DMS 273 (cell line): ENCODE data around the gene LCP2.

Experiments
- DNase-seq: peaks from one replicate; lab custom pipeline; 2025; ENCODE audit not compliant: unreplicated experiment; lab: John Stamatoyannopoulos, UW

The LCP2 gene

DNA sequence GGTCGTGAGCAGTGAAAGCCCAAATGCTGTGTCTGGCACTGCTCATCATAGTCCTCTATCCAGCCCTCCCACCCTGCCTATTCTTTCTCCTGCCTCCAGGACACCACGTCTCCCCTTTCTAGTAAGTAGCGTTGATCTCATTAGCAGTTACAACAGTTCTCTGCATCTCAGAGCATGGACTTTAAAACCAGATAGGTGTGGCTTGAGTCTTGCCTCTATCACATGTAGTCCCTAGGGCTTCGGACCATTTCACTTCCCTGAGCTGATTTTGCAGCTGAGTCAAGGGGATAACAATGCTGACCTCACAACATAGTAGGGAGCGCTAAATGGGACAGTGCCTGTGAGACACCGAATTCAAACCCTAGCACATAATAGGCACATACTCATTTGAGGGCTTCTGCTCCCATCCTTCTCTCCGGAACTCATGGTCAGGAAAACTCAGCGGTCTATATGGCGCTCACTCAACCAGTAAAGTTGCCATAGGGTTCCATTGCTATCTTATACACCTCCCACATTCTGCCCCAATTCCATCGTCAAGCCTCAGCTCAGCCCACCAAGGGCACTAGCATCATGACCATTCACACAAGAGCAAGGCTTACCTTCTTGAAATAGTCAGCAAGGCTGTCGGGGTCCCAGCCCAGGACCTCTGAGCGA is 515 bp downstream of the LCP2 start:
- DNase-seq: no peak

DNA sequence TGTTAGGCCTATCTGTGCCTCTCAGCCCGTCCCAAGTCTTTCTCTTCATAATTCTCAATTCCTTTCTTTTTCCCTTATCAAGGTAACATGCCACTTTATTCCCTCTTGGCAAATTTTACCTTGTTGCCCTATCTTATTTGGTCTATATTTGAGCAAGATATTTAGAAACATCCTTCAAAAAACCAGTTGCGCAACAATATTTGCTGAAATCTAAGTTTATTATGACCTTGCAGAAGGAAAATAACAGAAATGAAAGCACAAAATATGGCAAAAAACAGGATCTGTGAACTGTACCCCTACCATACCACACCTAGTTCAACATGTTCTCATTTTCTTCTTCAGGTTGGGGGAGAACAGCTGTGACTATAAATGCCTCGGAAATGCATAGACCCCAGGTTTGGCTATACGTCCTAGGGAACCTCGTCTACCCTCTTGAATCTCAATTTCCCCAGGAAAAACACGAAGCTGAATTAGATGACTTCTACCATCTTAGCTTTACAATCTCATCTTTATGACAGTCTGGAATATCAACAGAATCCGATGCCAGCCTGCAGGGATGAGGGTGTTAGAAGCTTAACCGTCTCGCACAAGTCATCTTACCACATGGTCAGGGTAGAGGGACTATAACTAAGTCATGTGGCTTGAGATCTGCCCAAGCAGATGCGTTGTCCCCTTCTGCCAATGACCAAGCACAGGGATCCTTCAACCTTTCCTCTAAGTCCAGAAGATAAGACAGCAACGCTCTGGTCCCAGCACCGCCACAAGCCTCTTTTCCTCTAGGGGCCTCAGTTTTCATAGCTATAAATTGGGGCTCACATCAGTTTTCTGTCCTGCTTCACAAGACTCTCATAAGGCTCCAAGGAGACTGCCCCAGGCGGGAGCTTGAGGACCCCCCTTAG is 1.3 kb downstream of the LCP2 start:
- DNase-seq: no peak

DNA sequence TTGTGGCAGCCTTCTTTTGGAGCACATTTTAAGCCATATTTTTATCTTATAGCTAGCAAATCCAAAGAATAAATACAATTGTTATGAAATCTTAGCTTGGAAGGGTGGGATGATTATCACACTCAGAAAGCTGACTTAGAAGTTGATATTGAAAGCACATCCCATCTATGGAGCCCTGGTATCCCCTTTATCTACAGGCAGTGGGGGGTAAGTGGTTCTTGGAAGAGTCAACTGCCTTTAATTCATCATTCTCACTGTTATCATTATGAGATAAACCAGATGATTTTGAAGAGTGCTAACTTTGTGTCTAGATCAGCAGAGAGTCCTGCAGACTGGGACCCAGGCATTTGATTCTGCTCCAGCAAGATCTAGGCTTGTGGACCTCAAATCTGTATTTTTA is 3.0 kb downstream of the LCP2 start:
- DNase-seq: no peak

DNA sequence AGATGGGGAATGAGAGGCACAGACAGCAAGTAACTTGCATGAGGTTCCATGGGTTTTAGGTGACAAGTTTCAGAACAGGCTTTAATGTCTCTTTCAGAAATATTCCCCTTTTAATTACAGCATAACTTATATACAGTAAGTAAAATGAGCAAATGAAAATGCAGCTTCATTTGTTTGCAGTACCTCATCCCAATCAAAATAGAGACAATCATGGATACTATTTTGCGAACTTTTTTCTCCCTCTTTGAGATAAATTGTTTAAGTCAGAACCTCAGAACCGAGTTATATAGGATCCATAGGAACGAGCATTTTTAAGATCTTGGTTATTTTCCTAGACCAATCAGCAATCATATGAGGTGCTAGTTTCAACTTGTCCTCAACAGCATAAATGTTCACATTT is 3.5 kb downstream of the LCP2 start:
- no peak for DNase-seq

DNA sequence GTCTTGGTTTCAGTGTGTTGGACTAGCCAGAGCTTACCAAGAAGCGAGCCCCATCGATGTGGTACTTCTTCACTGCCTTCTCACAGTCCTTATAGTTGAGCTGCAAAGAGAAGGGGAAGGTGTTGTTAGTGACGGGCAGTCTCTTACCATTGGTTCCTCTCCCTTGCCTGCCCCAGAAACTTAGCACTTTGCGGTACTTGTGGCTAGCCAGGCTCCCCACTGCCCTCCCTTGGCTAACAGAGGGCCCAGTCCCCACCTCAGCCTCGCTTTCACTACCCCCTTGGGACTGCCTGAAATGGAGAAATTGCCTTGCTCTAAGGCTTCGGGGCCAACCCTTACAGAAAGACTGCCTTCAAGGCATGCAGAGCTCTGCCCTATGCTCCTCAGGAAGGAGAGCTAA is 4.3 kb downstream of the LCP2 start:
- DNase-seq: no peak

DNA sequence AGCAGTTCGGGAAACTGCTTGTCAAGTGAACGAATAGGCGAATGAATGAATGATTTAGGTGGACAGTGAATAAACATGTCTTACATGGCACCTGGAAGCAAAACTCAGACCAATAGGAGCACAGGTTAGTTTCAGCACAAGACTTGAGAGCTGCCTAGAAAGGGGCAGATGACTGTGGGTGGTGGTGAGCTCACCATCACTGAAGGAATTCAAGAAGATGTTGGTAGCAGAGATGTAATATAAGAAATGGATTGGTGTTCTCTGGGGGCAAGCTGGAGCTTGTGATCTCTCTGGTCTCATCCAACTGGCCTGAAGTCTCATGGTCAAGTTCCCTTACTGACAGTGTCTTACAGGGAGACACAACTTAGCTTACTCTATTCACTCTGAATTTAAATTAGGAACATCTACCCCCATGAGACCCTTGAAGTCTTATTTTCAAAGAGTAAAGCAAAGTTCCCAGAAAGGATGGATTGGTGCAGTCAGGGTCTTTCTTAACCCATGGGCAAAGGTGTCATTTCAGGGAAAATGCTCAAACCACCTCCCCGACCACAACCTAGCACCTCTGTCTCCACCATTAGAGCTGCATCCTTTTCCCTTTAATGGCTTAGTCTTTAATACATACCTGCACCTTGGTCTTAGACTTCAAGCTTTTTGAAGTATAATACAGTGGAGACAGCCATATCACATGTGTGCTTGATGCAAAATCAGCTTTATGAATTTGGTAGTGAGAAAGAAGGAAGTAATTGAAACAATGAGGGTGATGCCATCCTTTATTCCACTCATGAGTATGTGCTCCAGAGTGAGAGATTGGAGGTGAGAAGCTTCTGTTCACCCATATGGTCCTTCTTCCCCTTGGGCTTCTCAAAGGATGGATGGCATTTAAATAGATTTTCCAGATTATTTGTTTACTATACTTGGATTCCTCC is 5.1 kb downstream of the LCP2 start:
- no peak for DNase-seq

DNA sequence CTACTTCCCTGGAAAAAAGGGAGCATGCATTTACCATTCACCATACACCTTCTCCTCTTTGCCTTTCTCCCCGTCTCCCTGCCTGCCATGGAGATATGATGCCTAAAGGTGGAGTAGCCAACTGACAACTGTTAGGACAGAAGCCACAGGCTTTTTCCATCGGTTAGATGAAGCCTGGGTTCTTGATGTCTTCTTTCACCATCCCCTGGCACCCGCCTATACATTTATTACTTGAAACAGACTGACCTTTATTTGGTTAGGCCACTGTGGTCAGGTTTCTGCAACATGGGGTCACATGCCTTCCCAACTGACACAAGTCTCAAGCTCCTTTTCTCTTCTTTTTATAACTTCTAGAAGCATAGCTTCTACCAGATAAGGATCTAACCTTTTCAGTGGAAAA is 7.1 kb downstream of the LCP2 start:
- DNase-seq: no peak

DNA sequence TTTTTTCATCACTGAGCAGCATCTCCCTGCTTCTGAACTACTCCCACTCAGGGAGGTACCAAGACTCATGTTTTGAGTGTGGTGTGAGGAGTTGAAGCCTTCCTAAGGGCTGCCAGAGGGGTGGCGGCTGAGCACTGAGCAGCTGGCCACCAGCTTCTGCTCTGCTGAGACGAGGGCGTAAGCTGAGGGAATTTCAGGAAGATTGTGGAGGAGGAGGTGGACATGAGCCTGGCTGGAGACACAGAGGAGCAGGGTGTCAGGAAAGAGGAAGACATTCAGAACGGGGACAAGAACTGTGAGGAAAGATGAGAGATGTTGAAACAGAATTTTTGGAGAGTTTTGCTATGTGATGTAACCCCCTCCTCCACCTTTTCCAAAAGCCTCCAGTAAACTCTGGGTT is 7.8 kb downstream of the LCP2 start:
- DNase-seq: no peak

DNA sequence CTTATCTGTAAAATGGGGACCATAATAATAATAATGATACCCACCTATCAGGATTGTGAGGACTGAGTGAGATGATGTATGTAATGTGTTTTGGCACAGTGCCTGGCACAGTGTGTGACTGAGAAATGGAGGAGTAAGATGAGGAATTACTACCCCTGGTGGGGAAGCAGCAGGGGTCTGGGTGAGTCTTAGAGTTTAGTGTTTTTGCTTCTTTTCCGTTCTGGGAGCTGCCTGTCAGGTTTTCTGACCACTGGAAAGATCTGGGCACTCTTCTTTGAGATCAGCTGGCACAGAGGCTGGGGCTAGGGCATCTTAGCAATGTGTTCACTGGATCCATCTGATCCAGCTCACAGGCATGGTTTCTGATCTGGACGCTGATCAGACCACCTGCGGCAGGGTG is 8.5 kb downstream of the LCP2 start:
- no peak for DNase-seq

DNA sequence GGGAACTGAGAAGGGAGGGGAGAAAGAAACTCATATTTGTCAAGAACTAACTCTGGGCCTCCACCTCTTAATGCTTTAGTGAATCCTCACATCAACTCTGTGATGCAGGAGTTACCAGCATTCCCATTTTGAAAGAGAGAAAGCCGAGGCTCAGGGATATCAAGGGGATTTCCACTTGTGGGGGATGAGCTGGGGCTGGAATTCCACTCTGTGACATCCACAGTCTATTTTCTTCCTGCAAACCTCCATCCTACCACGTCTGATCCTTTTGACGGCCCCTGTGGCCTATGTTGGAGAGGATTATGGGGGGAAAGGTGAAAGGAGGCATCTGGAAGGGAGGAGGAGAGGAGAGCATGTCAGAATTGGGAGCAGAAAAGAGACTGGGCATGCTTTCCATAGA is 9.0 kb downstream of the LCP2 start:
- DNase-seq: no peak

DNA sequence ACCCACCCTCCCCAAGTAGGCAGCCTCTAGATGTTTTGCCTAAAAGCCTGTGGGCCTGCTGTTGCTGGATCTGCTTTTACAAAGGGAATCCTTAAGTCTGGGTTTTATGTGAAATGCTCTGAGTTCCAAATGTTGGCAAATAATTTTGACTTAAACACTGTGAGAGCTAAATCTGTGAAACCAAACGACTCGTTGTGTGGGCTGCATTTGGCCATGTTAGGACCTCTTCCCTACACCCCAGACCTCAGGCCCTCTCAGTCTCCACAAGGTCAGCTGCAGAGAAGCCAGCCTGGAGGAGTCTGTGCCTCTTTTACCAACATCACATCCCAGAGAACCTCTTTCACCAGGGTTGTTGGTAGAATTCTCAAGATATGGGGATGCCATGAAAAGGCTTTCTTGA is 9.4 kb downstream of the LCP2 start:
- no peak for DNase-seq

DNA sequence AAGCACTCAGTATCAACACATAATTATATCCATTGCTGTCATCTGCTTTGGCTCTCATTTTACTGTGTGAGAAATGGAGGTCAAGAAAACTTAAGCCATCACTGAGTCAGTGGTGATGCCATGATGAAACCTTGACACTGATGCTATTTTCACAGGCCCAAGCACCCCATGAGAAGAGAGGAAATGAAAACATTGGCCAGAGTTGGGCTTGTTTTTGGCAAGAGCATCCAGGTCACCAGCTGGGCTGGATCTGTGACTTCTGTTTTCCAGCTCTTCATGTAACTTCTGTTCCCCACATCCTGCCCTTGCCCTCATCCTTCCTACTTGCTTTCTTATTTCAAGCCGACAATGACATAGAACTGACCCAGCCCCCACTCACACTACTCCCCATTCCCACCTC is 10.0 kb downstream of the LCP2 start:
- DNase-seq: no peak

DNA sequence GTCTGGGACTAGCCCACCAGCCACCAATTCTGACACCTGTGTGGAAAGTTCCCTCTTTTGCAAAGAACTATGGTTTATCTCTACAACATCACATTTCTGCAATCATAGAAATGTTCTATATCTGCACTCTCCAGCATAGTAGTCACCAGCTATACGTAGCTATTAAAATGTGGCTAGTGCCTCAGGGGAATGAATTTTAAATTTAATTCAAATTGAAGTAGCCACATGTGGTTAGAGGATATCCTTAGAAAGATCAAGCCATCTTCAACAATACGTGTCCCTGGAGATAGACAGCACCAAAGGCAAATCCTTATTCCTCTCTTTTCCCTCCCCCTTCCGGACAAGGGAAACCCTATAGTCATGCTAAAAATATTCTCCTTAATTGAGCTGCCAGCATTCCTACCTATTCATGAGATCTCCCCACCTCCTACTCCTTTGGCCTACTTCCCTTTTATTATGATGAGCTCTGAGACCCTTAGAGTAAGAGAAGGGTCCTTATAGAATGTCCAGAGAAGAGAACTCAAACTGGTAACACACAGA is 11.1 kb downstream of the LCP2 start:
- no peak for DNase-seq

DNA sequence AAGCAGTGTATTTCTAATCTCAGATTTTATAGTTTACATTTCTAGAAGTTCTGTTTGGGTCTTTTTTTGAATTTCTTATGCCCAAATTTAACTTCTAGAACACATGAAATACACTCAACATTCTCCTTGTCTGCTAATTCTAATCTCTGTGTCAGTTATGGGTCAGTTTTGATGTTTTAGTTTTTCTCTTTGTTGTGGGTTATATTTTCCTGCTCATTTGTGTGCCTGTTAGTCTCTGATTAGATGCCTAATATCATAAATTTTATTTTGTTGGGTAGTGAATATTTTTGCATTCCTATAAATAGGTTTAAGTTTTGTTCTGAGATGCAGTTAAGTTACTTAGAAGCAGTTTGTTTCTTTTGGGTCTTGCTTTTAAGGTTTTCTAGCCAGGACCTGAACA is 12.4 kb downstream of the LCP2 start:
- no peak for DNase-seq

DNA sequence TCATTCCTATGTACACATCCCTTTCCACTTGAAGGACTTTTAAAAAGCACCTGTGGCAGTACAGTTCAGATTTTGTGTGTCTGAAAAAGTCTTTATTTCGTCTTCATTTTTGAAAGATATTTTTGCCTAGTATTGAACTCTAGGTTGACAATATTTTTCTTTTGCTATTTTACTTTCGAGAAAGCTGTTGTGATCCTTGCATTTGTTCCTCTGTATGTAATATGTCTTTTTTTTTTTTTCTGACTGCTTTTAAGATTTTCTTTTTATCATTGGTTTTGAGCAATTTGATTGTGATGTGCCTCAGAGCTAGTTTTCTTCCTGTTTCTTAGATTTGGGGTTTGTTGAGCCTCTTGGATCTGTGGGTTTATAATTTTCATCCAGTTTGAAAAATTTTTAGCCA is 13.3 kb downstream of the LCP2 start:
- DNase-seq: no peak

DNA sequence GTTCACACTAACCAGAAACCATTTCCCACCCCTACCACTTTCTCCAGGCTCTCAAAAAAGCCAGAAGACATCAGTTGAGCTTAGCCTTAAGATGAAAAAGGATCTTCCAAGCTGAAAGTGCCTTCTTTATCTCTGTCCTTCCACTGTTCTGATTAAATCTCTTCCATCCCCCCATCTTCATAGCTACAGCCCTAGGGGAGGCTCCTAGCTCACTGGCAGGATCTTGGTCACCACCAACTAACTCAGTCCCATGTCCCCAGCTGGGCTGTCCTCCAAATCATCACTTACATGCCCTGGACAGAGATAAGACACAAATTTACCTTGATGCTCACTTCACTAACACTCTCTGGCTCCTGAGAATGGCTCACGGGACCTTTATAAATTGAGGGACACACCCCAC is 14.3 kb downstream of the LCP2 start:
- no peak for DNase-seq

DNA sequence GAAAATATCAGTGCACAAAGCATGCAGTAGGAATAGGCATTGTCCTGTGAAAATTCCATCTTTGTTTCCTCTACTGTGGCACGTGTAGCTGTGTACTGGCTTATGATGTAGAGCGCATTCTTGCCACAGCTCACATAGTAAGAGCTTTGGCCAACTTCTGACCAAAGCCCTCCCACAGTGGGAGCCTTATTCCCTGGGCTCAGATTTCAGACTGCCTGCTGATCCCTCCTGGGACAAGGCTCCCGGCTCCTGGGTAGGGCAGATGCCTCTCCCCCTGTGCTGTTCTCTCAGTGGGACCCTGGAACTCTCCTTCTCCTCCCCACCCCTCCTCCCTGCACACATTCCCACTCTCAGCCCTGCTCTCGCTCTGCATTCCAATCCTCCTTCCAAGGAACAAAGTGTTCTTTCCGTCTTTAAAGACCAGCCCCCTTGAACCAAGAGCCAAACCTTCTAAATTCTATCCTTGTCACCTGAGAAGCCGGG is 17.5 kb downstream of the LCP2 start:
- DNase-seq: no peak

DNA sequence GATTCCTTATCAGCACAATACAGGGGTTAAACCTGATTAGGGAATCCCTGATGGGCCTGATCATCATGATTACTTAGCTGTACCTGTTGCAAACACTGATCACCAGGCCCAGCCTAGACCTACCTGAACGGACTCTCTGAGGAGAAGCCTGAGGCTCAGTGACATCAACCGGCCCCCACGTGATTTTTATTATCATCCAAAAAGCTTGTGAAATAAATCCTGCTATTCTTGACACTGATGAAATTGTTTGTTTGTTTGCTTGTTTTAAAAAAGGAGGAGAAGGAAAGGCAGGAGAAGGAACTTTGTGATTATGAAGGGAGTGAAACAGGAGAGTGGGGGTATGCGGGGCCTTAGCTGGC is 18.1 kb downstream of the LCP2 start:
- no peak for DNase-seq

DNA sequence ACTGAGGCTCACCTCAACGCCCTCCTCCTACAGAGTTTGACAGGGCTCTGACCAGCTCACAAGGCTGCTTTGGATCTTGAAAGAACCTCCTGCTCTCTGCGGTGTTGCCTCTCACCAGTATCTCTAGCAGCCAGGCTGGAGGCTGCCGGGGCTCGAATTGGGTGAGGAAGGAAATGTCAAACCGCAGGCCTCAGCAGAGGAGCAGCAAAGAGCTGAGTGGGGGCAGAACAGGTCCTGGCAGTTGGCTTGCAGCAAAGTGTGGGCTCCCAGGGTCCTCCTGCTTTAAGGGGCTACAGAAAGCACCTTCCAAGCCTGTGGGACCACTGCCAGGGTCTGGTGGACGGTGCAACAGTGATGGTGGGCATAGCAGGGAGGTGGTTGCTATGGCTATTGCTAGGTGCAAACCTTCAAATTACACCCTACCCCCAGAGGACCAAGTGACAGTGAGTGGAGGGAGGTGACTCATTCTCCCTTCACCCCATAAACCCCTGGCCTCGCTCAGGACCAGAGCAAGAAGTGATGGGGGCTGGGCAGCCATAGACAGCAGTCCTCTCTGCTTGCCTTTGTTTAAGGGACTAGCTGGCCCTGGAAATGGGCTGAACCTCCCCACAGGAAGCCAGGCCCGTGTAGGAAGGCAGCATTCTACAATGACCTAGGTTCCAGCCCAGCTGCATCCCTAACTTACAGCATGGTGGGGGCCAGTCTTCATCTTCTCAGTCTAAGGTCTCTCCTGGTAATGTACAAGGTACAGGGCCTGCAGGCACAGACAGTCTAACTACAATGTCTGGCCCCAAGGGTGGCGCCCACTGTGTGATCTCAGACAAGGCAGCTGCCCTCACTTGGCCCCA is 18.7 kb downstream of the LCP2 start:
- no peak for DNase-seq

DNA sequence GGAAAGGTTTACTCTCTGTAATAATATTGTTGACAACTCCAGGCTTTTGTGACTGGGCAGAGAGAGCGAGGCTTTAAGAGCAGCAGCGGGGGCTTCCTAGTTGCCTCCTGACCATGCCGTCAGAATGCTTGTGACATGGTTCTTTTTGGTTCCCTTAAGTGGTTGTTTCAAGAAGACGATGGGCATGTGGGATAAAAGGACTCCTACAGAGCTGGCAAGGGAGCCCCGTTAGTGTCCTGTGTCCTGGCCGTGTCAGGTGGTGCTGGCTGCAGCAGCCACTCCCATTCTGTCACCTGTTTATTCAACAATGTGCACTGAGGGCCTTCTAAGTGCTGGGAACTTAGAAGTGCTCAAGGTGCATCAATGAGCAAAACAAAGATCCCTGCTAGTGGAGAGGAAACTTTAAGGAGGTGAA is 19.7 kb downstream of the LCP2 start:
- no peak for DNase-seq
